ENCODE measurements around the gene GRIA4.

DNA sequence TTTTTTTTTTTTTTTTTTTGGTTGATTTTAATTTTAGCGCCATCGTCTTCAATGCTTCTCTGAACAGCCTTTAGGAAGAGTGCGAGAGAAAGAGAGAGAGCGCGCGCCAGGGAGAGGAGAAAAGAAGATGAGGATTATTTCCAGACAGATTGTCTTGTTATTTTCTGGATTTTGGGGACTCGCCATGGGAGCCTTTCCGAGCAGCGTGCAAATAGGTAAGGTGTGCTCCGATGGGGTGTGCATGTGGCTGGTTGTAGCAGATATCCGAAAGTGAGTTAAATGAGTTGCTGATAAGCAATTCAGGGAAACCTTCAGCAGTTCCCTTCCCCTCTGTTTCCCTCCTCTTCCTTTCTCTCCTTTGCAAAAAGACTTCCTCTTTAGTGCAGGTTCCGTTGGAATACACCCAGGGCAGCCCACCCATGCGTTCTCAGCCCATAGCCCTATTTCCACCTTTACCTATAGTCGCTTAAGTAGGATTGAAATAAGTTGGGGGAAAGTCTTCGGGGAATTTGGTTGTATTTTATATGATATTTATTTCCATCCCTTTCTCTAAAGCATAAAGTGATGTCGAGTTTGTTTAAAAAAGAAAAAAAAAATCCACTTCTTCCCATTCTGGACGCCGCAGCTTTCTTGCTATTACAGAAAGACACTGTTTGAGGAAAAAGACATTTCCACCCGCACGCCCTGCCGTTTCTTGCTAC is 1.1 kb downstream of the GRIA4 start:
- TF ChIP-seq EZH2phosphoT487 (conservative IDR thresholded peaks at IDR 0.05; ENCODE audit: low read length), result no peak
- no peak for TF ChIP-seq CTCF (IDR thresholded peaks at IDR 0.05; ENCODE audit: insufficient read depth, low read length, poor library complexity, severe bottlenecking)
